GM12878 (cell line): ENCODE data around the gene PRSS8. TPM values are rescaled to one million over a fixed set of nuclear protein-coding genes. Genes with fewer than 3 reads are reported as not detected.
"Not testable (repeated sequence)": the region's sequence is repeated elsewhere in the genome, so short reads cannot be mapped to it uniquely, and the experiment has no call there.

ENCODE experiments used
- ATAC-seq: fragments of 200-7000 bp; cut with Tn5 transposase; 3 replicates; pipeline ENCODE4 v1.9.1; 2020; ENCODE audit warnings: mild to moderate bottlenecking, moderate library complexity
- BruUV-seq: library from RNA; stranded (reverse); fragments of 400-500 nt; replicated peaks from 2 replicates; lab custom pipeline; 2021; lab: Mats Ljungman, UMichigan
- CTCF ChIA-PET: fragments of 300-600 bp; sonication (Branson Sonifier 250); formaldehyde crosslinking; extraction: SDS; loops from one replicate; lab custom pipeline; 2021; ENCODE audit warnings: inconsistent platforms; lab: Yijun Ruan, JAX
- POLR2A ChIA-PET: fragments of 350-600 bp; formaldehyde crosslinking; extraction: SDS; loops from one replicate; lab custom pipeline; 2021; ENCODE audit warnings: inconsistent platforms; lab: Charles Lee
- RAD21 ChIA-PET: fragments of 300-600 bp; sonication (Branson Sonifier 250); formaldehyde crosslinking; loops from one replicate; lab custom pipeline; 2023; ENCODE audit warnings: antibody characterized with exemption; ENCODE audit not compliant: unreplicated experiment; lab: Charles Lee
- SMC1A ChIA-PET: fragments of 300-600 bp; sonication (Branson Sonifier 250); formaldehyde crosslinking; loops from one replicate; lab custom pipeline; 2023; ENCODE audit not compliant: unreplicated experiment, uncharacterized antibody; lab: Charles Lee
- DNase-seq: peaks from one replicate; pipeline ENCODE4 v3.0.0-alpha.2; 2011; ENCODE audit warnings: low read depth, low spot score
- FAIRE-seq: peaks from 3 replicates; lab custom pipeline; 2011; peaks lifted over from hg19 to GRCh38; lab: Jason Lieb, UNC
- H2AFZ ChIP-seq: 2 replicates; pipeline ENCODE4 v1.6.0; 2011; ENCODE audit warnings: low read depth, low read length, control low read depth; ENCODE audit not compliant: control insufficient read depth
- H3K27ac ChIP-seq: 2 replicates; pipeline ENCODE4 v1.5.1; 2011; ENCODE audit warnings: control low read depth; ENCODE audit not compliant: control insufficient read depth, insufficient read depth
- H3K27me3 ChIP-seq, 2 experiments: replicated peaks in 1 of 2; 2 replicates each; pipeline versions ENCODE4 v1.6.0 to v1.6.1; 2011; ENCODE audit warnings: low read length in 1 of 2; ENCODE audit not compliant: control insufficient read depth in 2 of 2, insufficient read depth in 2 of 2
- H3K36me3 ChIP-seq, 2 experiments: 2 replicates each; pipeline ENCODE4 v1.5.1; 2011; ENCODE audit warnings: low read length in 1 of 2; ENCODE audit not compliant: control insufficient read depth in 2 of 2, insufficient read depth in 2 of 2
- H3K4me1 ChIP-seq: 2 replicates; pipeline ENCODE4 v1.6.1; 2011; ENCODE audit warnings: mild to moderate bottlenecking, low read length, moderate library complexity, mixed read lengths; ENCODE audit not compliant: control insufficient read depth, insufficient read depth
- H3K4me2 ChIP-seq: 2 replicates; pipeline ENCODE4 v1.6.0; 2011; ENCODE audit warnings: control low read depth; ENCODE audit not compliant: control insufficient read depth, insufficient read depth
- H3K4me3 ChIP-seq: fragments of 200-600 bp; sonication (generic); 2 replicates; pipeline ENCODE4 v1.5.1; 2016
- H3K79me2 ChIP-seq: 2 replicates; pipeline ENCODE4 v1.6.0; 2011; ENCODE audit warnings: low read length; ENCODE audit not compliant: control insufficient read depth, insufficient read depth
- H3K9ac ChIP-seq: 2 replicates; pipeline ENCODE4 v1.8.0; 2011; ENCODE audit warnings: low read length, control low read depth, mixed read lengths; ENCODE audit not compliant: control insufficient read depth, insufficient read depth
- H3K9me3 ChIP-seq: replicated peaks from 3 replicates; pipeline ENCODE4 v1.5.1; 2011; ENCODE audit warnings: mild to moderate bottlenecking, low read length; ENCODE audit not compliant: control insufficient read depth, insufficient read depth
- H4K20me1 ChIP-seq: 2 replicates; pipeline ENCODE4 v1.6.0; 2011; ENCODE audit not compliant: control insufficient read depth, insufficient read depth
- RUNX3 ChIP-seq: IDR thresholded peaks from 2 replicates; pipeline ENCODE4 v1.6.1; 2012; ENCODE audit warnings: low read length, inconsistent platforms
- WGBS: methylation state at CpG from one replicate; pipeline ENCODE4 v1.1.6; 2016; ENCODE audit warnings: low lambda C conversion rate; ENCODE audit not compliant: insufficient replicate concordance, insufficient coverage; ENCODE audit errors: missing lambda C conversion rate; 5-methylcytosine and 5-hydroxymethylcytosine counted together
- in situ Hi-C: fragments of 300-500 bp; cut with MboI; formaldehyde crosslinking; loops from 9 replicates; pipeline ENCODE4 v1.14.3; 2018; ENCODE audit warnings: mixed read lengths
- intact Hi-C: fragments of 100-400 bp; cut with micrococcal nuclease; formaldehyde crosslinking; loops from one replicate; pipeline ENCODE4 v1.14.2; 2022; ENCODE audit not compliant: unreplicated experiment
- polyA plus RNA-seq, 11 experiments: library from polyadenylated mRNA; depleted of rRNA in 4 of 11; unstranded in 6 of 11; stranded (reverse) in 5 of 11; fragments of >200 nt; fragmentation: Nextera tagmentation in 4 of 11; fragmentation: Illumina TruSeq in 1 of 11; extraction: Ambion mirVana in 4 of 11; extraction: Trizol in 1 of 11; gene quantifications; 1 replicate in 1 of 11; 2 replicates in 10 of 11; pipeline versions ENCODE4 v1.2.1 to v1.2.3, GENCODE V29; 2011 to 2016; ENCODE audit warnings: inconsistent platforms in 2 of 11, missing spikeins in 2 of 11, low read depth in 1 of 11
- total RNA-seq, 4 experiments: library from RNA; depleted of rRNA in 3 of 4; stranded (reverse); fragments of >200 nt in 3 of 4; fragmentation: Illumina TruSeq in 1 of 4; extraction: Trizol in 1 of 4; gene quantifications; 2 replicates each; pipeline versions ENCODE4 v1.2.1 to v1.2.3, GENCODE V29; 2013 to 2021
- TF ChIP-seq, protein P1 (sequence below): fragments of 450-650 bp; IDR thresholded peaks from 2 replicates; pipeline ENCODE4 v1.6.1; 2016; ENCODE audit warnings: mild to moderate bottlenecking

PRSS8 gene
- total and polyA plus RNA-seq, 10 of the 15 experiments (the other 5 are each of a cell fraction or from before 2014, with no cell fraction given), result 0.33 to 0.58 TPM; not detected in 8

GRCh38 chr16:31177136-31177535, 41.6 kb upstream of the PRSS8 start:
- RAD21 ChIA-PET, result interaction anchor here (0.7 to 1.5 kb wide), 5 partner anchors 12 to 284 kb away, joined by 3 to 6 read pairs (median 3); no protein-coding TSS in a partner anchor
- Histone ChIP-seq H3K4me1 (peaks cover 22% of the 10 kb centered on the region), H3K79me2 (peaks cover 27% of the 10 kb centered on the region), H3K4me2 (peak overlapping the region; percentile 48; the same call in 1 of the 2 replicates), H3K4me3 (no peak overlapping the region), H3K9ac (no peak overlapping the region), H3K36me3 (no peaks in the 10 kb centered on the region), H2AFZ (peak overlapping the region; percentile 68), H4K20me1 (peaks cover 9% of the 10 kb centered on the region), H3K27me3 (no peaks in the 10 kb centered on the region), H3K27ac (no peak overlapping the region)
- in situ Hi-C loops (no loop called here), intact Hi-C loops (no loop called here)
- CTCF ChIA-PET, result interaction anchor here (1.1 to 2.9 kb wide), 4 partner anchors 35 to 283 kb away, joined by 3 to 7 read pairs (median 4); partner anchors contain the start of gene ARMC5
- DNase-seq, result no peak
- 14% methylated on average over 3 of the region's 3 CpGs for WGBS
- SMC1A ChIA-PET, result no interaction called here
- no TSS peak for BruUV-seq
- ATAC-seq, result no peak
- FAIRE-seq, result peak; percentile 66
- POLR2A ChIA-PET, result interaction anchor here (0.6 to 2.0 kb wide), 5 partner anchors 20 to 60 kb away, joined by 3 to 10 read pairs (median 3); partner anchors contain the start of gene KAT8
- TF ChIP-seq, protein P1, sequence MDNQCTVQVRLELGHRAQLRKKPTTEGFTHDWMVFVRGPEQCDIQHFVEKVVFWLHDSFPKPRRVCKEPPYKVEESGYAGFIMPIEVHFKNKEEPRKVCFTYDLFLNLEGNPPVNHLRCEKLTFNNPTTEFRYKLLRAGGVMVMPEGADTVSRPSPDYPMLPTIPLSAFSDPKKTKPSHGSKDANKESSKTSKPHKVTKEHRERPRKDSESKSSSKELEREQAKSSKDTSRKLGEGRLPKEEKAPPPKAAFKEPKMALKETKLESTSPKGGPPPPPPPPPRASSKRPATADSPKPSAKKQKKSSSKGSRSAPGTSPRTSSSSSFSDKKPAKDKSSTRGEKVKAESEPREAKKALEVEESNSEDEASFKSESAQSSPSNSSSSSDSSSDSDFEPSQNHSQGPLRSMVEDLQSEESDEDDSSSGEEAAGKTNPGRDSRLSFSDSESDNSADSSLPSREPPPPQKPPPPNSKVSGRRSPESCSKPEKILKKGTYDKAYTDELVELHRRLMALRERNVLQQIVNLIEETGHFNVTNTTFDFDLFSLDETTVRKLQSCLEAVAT, result no peak
- TF ChIP-seq RUNX3, result peak; percentile 54
- TF ChIP-seq, all 136 proteins: peak for 1
- H3K9me3 ChIP-seq, result 0 out of 3 replicates have a peak, but pooled peaks cover 1% of the 10 kb centered on the region

GRCh38 chr16:31170048-31170447, 34.5 kb upstream of the PRSS8 start:
- SMC1A ChIA-PET, H3K4me1 ChIP-seq, in situ Hi-C loops, H3K4me3 ChIP-seq, H2AFZ ChIP-seq, H3K27ac ChIP-seq, DNase-seq, RAD21 ChIA-PET, BruUV-seq, H3K9me3 ChIP-seq, ATAC-seq, CTCF ChIA-PET, intact Hi-C loops, H3K4me2 ChIP-seq, FAIRE-seq, H4K20me1 ChIP-seq, POLR2A ChIA-PET, H3K79me2 ChIP-seq, H3K27me3 ChIP-seq, H3K9ac ChIP-seq, H3K36me3 ChIP-seq: not testable (repeated sequence)
- WGBS, result no CpG with 5 or more reads among the region's 2 CpGs
